Ureter (tissue), 1 donor: ENCODE data around the gene IRAK2. TPM values are rescaled to one million over a fixed set of nuclear protein-coding genes. Genes with fewer than 3 reads are reported as not detected.
"Not testable (repeated sequence)": the region's sequence is repeated elsewhere in the genome, so short reads cannot be mapped to it uniquely, and the experiment has no call there.

Source experiments
- DNase-seq: peaks from one replicate; pipeline ENCODE4 v3.0.0-alpha.2; 2020; ENCODE audit warnings: low spot score
- total RNA-seq: library from RNA; stranded (reverse); gene quantifications from one replicate; pipeline ENCODE4 v1.2.4, GENCODE V29; 2023
- donor health status: DM: yes; HTN: yes; CAD: no.

Gene IRAK2
- total RNA-seq, 1 donor from 2014 or later: 20.3 TPM

DNA sequence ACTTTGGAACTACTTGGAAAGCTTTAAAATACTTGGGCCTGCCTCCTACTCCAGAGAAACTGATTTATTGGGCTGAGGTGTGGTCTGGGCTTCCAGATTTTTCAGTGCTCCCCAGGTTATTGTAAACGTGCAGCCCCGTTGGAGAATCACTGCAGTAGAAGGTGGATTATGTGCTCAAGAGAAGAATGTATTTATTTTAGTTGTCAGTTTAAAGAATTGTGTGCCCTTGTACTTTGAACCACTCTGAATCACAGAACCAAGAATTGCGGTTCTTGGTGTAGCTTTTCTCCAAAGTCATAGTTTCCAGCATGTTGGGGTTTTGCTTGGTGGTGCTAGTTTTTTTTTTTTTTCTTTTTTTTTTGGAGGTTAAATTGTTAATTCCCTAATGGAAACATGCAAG is 85.1 kb downstream of the IRAK2 start:
- DNase-seq: no peak

GRCh38 chr3:10251006-10251405 is 86.3 kb downstream of the IRAK2 start:
- DNase-seq: no peak

DNA sequence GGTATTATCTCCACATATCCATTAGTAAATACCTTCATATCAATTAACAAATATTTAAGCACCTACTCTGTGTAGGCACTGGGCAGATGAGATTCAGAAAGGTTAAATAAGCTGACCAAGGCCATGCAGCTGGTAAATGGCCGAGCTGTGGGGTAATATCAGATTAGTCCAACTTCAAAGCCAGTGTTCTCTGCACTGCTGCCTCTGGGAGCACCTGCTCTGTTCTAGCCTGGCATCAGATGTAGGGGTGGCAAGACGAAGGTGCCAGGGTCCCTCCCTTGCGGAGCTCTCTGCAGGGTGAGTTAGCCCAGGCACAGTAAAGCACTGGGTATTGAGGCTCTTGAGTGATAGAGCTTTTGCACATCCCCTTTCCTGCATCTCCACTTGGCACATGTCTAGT is 89.0 kb downstream of the IRAK2 start:
- no peak for DNase-seq

GRCh38 chr3:10255835-10256234 is 91.1 kb downstream of the IRAK2 start:
- DNase-seq: no peak

DNA sequence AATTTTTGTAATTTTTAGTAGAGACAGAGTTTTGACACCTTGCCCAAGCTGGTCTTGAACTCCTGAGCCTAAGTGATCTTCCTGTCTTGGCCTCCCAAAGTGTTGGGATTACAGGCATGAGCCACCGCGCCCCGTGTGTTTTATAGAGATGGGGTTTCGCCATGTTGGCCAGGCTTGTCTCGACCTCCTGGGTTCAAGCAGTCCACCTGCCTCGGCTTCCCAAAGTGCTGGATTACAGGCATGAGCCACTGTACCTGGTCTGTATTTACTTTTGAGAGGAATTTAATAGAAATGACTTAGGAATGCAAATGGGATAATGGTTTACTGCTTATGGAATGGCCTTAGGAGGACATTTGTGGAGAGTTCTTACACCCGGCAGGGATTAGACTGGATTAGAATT is 94.3 kb downstream of the IRAK2 start:
- no peak for DNase-seq

DNA sequence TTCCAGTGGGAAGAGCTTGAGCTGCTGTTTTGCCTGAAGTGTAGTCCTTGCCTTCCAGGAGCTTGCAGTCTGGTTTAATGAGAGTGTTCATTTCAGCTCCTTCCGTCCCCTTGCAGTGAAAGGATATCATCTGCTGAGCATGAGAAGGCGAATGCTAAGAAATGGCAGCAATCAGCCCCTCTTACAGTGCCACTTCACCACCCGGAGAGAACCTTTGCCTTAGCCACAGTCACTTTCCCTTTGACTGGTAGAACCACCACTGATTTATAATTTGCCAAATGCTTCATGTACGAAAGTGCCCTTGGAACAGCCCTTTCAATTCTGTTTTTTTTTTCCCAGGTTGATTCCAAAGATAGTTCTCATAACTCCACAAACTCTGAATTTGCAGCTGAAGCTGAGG is 95.1 kb downstream of the IRAK2 start:
- DNase-seq: no peak

- DNase-seq: no peak
Measured at GRCh38 chr3:10260211-10260701, 95.5 kb downstream of the IRAK2 start.

GRCh38 chr3:10262027-10262426 is 97.3 kb downstream of the IRAK2 start:
- no peak for DNase-seq

DNA sequence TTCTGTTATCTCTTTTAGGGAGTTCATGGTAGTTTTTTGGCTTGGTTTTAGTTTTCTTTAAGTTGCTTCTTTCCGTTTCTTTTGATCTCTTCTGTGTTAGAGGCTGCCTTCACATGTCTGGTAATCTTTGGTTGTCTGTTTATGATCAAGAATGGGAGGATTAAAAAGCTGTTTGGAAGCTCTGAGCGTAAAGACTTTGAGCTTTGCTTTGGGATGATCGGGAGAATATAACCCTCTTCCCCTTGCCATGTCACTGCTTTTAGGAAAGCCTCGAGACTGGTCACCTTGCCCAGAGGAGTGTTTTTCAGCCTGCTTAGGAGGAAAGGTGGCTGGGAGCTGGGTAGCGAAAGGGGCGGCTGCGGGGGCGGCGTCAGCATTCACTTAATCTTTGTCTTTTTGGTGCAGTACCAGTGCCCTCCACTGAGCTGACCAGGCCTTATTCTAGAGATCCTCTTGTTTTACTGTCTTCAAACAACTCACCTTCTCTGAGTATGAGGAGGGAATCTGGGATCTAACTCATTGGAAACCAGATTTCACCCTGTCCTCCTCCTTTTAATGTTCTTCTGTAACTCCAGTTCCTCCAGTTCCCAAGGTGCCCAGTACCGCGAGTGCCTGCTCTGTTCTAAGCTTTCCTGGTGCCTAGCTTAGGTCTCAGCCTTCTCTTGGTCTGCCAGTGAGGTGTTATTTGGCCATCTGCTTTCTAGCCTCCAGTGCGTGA is 99.1 kb downstream of the IRAK2 start:
- DNase-seq: no peak

GRCh38 chr3:10265833-10266232 is 101.1 kb downstream of the IRAK2 start:
- no peak for DNase-seq

DNA sequence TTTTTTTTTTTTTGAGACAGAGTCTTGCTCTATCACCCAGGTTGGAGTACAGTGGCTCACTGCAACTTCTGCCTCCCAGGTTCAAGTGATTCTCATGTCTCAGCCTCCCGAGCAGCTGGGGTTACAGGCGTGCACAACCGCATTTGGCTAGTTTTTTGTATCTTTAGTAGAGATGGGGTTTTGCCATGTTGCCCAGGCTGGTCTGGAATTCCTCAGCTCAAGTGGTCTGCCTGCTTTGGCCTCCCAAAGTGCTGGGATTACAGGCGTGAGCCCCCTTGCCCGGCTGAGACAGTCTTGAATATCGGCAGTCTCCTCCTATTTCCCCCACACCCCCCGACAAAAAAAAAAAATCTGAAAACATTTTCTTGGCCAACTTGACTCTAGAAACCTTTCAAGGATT is 102.2 kb downstream of the IRAK2 start:
- not testable (repeated sequence) for DNase-seq

DNA sequence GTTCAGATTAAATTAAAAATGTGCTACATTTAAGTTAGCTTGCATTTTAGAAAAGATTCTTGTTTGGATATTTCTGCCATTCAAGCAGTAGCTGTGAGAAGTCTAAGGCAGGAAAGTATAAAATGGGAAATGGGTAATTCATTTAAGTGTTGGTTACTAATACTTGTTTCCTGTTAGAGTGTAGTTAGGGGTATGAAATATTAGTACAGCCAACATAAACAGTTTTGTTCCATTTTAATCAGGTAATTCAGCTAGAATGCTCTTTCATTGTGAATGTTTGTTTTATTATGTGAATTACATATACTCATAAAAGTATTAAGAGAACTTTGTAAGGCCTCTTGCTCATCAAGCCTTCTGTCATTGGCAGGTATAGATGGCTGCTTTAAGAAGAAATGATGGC is 103.4 kb downstream of the IRAK2 start:
- DNase-seq: no peak

GRCh38 chr3:10268930-10269329 is 104.2 kb downstream of the IRAK2 start:
- no peak for DNase-seq

DNA sequence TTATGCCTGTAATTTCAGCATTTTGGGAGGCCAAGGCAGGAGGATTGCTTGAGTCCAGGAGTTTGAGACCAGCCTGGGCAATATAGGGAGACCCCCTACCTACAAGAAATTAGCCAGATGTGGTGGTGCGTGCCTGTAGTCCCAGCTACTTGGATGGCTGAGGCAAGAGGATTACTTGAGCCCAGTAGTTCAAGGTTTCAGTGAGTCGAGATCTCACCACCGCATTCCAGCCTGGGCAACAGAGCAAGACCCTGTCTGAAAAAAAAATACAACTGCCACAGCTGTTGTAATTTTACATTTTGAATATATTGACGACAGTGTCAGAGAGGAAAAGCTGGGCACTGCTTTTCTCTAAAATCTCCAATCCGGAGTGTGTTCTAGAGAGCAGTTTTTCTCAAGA is 104.7 kb downstream of the IRAK2 start:
- no peak for DNase-seq

DNA sequence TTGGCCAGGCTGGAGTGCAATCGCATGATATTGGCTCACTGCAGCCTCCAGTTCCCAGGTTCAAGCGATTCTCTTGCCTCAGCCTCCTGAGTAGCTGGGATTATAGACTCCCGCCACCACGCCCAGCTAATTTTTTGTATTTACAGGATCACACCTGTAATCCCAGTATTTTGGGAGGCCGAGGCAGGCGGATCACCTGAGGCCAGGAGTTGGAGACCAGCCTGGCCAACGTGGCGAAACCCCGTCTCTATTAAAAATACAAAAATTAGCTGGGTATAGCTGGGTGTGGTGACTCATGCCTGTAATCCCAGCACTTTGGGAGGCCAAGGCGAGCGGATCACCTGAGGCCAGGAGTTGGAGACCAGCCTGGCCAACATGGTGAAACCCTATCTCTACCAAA is 107.8 kb downstream of the IRAK2 start:
- not testable (repeated sequence) for DNase-seq

GRCh38 chr3:10272977-10273376 is 108.3 kb downstream of the IRAK2 start:
- DNase-seq: no peak

DNA sequence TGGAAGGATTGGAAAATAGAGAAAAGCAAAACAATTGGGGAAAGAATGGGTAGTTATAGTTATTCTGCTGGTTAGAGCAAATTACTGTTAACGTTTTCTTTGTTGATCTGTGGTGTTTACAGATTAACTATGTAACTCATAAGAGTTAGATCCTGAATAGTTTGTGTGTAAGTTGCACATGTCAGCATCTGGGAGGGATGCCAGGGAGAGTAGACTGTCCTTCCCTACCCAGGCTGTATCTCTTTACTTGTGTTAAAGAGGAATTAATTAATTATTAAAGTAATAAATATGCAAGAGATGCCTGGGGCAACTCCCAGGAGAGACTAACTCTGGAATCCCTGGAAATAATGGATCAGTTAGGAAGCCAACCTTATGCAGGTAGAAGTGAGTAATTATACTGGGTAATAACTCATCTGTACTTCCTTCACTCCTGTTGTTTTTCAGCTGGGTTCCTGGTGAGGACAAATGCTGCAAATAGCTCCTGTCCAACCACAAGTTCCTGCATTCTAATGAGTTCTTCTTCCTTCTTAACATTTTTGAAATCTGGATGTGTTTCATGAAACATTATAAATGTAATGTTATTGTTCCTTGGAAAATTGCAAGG is 109.1 kb downstream of the IRAK2 start:
- no peak for DNase-seq

DNA sequence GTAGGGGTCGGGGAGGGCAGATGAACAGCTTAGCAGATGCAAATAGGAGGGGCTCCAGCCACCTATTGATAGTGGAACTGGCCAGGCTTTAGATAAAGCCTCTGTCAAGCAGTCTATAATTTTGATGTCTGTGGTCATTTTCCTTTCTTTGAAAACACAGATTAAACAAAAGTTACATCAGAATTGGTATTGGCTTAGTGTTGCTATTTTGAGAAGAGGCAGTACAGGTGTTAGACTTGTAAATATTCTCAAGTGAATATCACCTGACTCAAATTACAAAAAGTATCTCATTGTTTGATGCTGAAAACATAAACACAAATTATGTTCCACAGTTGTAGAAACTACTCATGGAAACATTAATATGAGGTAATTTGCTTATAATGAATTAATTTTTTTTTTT is 109.9 kb downstream of the IRAK2 start:
- no peak for DNase-seq

DNA sequence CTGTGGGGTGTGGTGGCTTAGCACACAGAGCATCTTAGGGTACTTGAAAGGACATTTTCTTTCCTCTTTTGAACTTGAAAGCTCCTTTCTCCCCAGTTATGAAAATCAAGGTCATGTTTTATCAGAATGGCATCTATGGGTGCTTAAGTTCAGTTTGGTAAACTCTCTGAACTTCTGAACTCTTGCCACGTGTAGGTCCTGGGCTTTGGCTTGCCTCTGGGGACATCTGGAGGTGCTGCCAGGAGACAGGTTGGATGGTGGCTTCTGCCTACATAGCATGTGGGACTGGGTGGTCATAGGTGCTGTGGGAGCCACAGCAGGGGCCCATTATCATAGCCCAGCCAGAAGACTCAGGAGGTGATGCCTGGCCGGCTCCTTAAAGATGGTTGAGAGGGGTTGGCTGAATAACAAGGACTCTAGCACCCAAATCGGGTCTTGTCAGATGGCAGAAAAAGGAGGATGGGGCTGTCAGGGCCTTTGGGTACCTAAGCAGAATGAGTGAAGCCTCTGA is 112.5 kb downstream of the IRAK2 start:
- DNase-seq: no peak

DNA sequence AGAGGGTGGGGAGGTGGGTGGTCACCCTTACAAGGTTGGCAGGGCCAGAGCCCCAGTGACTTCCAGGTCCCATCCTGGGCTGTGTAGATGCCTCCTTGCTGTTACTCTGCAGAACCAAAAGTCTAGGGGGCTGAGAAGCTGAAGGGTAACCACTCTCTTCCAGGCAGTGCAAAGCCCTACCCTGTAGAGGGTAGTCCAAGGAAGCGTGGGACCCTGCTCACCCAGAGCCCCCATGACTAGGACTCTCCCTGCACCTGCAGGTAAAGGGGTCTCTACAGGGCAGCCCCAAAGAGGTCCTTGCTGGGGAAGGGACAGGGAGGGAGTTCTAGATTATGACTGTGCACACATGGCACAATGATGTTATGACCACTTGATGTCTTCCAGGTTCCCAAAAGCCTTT is 113.8 kb downstream of the IRAK2 start:
- no peak for DNase-seq

- DNase-seq: no peak
Measured at GRCh38 chr3:10279384-10280176, 114.9 kb downstream of the IRAK2 start.

- DNase-seq: no peak
Measured at GRCh38 chr3:10280177-10280529, 115.4 kb downstream of the IRAK2 start.

DNA sequence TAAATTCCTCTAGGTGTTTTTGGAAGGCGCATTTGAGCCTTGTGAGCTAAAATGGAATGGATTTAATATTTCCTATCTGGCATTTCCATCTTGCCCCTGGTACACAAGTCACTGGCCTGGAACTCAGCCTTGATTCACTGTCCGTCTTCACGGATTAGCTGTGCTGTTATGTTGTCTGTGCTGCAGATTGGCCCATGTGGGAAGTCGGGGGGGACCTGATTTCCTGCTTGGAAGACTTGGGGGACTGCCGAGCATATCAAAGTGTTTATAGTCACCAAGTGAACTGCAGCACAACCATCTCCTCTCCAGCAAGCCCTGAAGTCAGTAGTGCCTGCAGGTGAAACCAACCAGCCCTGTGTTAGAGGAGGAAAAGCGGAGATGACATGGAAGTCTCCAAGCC is 115.9 kb downstream of the IRAK2 start:
- no peak for DNase-seq
